Endothelial cell of hepatic sinusoid (primary cell): Measurements from ENCODE around the gene CIZ1.
"Not testable (repeated sequence)": the region's sequence is repeated elsewhere in the genome, so short reads cannot be mapped to it uniquely, and the experiment has no call there.

Source experiments
- in situ Hi-C: cut with HindIII; loops from 2 replicates; pipeline ENCODE4 v1.10.0; 2017; ENCODE audit warnings: low sequenced_read_pairs

CIZ1 gene

DNA sequence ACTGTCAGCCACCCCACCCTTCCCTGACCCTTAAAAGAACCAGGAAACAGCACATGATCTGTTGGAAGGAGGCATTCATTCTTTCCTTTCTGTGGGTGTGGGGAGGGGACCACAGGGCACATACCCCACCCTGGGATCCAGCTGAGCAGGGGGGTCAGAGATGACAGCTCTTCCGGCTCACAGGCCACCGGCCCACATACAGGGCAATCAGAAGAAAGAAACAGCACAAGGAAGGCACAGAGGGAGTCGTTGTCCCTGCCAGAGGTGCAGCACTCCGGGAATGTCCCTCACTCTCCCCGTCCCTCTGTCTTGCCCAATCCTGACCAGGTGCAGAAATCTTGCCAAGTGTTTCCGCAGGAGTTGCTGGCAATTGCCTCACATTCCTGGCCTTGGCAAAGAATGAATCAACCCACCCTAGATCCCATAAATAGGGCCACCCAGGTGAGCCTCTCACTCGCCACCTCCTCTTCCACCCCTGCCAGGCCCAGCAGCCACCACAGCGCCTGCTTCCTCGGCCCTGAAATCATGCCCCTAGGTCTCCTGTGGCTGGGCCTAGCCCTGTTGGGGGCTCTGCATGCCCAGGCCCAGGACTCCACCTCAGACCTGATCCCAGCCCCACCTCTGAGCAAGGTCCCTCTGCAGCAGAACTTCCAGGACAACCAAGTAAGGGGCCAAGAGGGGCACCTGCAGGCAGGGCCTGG, 42.2 kb downstream of the CIZ1 start, which contains the start of gene LCN2:
Gene LCN2, plus strand, starts transcription at position 453 of the 701 bp plus-strand sequence. Its CDS starts 73 bp downstream, at position 526.
- in situ Hi-C loops: no loop called here

DNA sequence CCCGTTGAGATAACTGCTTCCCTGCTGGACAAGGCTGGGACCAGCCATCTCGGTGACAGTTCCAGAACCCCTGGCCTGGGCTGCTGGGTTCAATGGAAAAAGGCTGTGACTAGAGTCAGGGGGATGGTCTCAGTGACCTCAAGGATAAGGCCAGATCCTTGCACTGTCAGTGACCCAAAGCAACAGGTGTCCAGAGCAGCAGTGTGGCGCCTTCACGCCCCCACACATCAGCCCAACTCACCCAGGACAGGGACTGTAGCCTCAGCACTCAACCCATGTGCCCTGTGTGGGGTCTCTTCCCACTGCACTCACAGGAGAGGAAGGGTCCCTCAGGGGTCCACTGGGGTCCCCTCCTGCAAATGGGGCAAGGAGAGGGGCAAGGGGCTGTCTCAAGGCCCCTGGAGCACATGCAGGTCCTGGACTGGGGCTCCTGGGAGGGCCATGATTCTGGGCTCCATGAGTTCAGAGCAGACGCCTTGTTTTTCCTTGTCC, 42.8 kb downstream of the CIZ1 start:
- in situ Hi-C loops: no loop called here

- in situ Hi-C loops: no loop called here
These were observed 44.7 kb downstream of the CIZ1 start for GRCh38 chr9:128146591-128147120.

DNA sequence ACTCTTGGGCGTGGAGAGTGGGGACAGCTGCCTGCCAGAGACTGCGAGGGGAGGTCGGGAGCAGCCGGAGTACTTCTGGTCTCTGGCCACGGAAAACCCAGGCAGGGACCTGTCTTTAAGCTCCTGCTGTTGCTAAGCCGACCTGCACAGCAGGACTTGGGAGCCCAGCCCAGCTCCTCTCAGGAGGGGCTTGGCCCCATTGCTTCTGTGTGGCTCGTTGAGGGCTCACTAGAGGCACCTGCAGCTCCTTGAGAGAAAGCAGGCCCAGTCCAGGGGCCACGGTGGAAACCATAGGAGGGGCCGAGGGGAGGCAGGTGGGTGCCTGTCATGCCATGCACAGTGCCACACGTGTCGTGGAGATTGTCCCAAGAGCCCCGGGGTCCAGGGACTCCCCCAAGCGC, 45.4 kb downstream of the CIZ1 start:
- in situ Hi-C loops: no loop called here

- in situ Hi-C loops: no loop called here
These were observed 45.8 kb downstream of the CIZ1 start for GRCh38 chr9:128145536-128145935.

DNA sequence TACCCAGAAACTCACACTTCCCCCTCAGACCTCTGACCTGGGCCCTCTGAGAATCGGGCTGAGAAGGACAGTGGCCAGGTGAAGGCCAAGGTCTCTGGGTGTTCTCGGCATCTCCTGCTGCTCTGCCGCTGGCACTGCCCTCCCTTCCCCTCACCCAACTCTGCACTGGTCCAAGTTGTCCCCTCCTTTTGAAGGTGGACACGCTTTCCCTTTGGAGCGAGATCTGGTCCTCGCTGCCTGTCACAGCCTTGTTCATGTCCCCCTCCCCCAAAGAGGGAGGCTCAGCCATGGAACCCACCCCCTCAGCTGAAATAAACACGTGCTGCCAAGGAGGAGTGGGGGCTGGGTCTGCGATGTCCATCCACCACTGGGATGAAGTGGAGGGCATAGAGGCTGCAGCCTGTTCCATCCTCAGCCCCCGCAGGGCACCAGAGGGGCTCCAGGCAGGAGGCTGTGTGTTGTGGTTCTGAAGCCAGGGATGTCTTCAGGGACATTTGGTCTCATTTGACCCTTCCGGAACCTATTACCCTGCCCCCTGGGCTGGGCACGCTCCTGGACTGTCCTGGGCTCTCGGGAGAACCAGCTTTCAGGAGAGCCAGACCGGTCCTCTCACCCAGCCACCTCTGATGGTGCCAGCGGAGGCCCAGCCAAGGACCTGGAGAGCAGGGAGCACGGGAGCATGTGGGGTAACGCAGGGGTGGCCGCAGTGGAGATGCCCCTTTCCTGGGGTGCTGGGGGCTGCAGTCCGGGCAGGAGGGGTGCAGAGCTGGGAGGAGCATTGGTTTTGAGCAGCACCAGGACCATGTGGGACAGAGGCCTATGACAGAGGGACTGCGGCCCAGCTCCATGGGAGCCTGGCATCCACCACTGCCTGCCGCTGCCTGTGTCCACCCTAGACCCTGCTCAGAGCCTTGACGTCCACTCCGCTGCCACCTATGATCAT, 46.9 kb downstream of the CIZ1 start:
- in situ Hi-C loops: no loop called here

GRCh38 chr9:128143525-128144238, 47.7 kb downstream of the CIZ1 start:
- in situ Hi-C loops: no loop called here

GRCh38 chr9:128142596-128142995, 48.8 kb downstream of the CIZ1 start:
- in situ Hi-C loops: no loop called here

DNA sequence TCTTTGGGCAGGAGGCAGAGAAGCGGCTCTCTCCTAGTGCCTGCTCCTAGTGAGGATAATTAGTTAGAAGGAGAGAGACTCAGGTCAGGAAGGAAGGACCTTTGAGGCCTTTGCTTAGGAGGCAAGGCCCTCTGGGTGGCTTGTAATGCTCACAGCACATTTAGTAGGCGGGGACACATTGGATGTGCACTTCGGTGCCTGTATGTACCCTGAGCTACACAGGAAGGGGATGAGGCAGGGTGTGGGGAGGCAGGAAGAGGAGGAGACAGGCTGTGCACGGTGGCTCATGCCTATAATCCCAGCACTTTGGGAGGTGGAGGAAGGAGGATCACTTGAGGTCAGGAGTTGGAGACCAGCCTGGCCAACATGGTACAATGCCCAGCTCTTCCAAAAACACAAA, 49.3 kb downstream of the CIZ1 start:
- in situ Hi-C loops: no loop called here

DNA sequence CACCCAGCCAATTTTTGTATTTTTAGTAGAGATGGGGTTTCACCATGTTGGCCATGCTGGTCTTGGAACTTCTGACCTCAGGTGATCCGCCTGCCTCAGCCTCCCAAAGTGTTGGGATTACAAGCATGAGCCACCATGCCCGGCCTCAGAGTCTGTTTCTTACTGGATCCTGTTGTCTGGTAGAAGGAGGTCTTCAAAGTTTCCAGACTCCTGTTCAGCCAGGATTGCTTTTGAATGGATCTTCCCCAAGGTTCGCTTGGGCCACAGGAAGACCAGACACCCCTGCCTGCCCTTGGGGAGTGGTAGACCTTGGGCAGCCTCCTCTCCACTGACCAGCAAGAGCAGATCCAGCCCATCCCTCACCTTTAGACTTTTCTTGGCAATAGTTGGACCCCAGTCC, 49.8 kb downstream of the CIZ1 start:
- in situ Hi-C loops: no loop called here

DNA sequence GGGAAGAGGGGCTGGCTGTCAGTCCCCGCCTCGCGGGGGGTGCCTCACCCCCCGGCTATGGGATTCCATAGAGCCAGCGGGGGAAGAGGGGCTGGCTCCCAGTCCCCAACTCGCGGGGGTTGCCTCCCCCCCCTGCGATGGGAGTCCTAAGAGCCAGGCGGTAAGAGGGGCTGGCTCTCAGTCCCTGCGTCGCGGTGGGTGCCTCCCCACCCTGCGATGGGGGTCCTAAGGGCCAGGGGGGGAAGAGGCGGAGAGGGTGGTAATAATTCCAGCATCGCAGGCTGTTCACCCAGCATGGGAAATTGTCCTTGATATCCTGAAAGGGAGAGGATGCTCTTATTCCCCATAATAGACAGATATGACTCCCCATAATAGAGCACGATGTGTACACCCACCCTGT, 51.8 kb downstream of the CIZ1 start:
- in situ Hi-C loops: no loop called here

GRCh38 chr9:128138001-128138400, 53.4 kb downstream of the CIZ1 start:
- in situ Hi-C loops: no loop called here

DNA sequence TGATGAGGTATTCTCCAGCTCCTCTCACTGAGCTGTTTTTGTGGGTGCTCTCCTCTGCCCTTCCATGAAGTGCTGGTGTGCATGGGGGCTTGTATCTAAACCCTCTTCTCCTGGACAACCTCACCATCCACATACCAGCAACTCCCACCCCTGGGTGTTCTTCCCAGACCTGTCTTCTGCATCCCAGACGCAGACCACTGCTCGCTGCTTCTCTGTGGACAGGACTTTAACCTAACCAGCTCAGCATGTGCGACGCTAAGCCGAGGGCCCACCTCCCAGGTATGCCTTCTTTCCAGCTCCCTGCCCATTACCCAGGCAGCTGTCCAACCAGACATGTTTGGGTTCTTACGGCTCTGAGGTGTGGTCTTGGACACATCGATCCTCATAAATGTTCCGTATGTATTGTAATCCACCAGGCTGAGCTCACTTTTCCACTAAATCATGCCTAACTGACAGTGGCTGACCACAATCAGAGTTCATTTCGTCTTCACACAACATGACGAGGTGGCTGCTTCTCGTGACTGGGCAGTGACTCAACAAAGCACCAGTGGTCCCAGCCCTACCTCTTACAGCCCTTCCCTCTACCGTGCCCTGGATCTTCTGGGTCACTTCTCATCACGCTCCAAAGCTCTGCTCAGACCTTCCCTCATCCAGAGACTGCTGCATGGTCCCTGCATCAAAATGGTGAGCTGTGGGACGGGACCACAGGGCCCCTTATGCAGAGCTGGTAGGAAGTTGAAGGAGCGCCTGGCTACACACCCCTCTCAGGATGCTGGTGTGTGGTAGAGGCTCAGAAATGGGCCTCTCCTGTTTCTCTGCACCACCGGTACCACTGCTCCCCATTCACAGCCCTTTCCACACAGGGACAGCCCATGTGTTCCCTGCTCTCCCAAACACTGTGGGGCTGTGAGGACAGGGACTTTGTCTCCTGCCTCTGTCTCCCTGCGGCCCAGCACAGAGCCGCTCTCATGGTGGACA, 54.3 kb downstream of the CIZ1 start:
- in situ Hi-C loops: no loop called here

DNA sequence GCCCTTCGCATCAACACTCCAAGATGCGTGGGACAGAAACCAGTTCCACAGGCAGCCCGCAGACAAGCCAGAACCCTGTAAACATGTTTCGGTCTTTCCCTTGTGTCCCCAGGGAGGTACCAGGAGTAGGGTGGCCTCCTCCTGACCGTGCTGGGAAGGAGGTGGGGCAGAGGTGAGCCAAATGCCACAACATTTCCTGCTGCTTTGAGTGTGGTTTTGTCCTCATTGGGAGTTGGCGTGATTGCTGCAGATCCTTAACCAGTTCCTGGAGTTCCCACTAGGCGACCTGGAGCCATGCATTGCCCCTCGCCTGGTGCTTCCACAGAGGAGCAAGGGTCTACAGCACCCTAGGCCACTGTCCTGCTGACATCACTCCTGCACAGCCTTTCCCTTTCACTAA, 55.8 kb downstream of the CIZ1 start:
- in situ Hi-C loops: not testable (repeated sequence)

- in situ Hi-C loops: not testable (repeated sequence)
These were observed 59.2 kb downstream of the CIZ1 start for GRCh38 chr9:128132139-128132538.

- in situ Hi-C loops: not testable (repeated sequence)
These were observed 60.0 kb downstream of the CIZ1 start for GRCh38 chr9:128131346-128131745.

DNA sequence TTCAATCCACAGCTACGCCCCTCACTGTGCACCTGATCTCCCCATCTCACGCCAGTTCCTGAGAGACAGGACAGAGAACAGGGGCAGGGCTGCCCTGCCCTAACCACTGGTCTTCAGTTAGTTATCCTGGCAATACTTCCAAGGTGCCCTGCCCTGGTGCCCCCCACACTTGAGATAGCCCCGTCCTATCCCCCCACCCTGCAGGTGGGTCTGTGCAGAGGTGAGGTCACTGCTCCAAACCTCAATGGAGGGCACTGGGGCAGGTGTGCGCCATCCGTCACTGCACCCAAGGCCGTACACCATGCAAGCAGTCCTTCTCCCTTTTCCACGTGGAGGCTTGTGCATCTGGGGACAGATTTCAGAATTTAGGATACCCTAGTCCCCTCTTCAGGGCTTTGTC, 60.7 kb downstream of the CIZ1 start:
- in situ Hi-C loops: not testable (repeated sequence)

GRCh38 chr9:128129976-128130590, 61.3 kb downstream of the CIZ1 start:
- in situ Hi-C loops: not testable (repeated sequence)

GRCh38 chr9:128128836-128129590, 62.4 kb downstream of the CIZ1 start:
- in situ Hi-C loops: no loop called here
